Osteoblast (primary cell): ENCODE data around the gene WDR7. TPM values are rescaled to one million over a fixed set of nuclear protein-coding genes. Genes with fewer than 3 reads are reported as not detected.

Experiments
- DNase-seq: peaks from one replicate; pipeline ENCODE4 v3.0.0; 2011; ENCODE audit warnings: low spot score, mixed read lengths; ENCODE audit not compliant: insufficient read length; ENCODE audit errors: missing footprints
- H2AFZ ChIP-seq: 2 replicates; pipeline ENCODE4 v1.6.0; 2011; ENCODE audit warnings: mild to moderate bottlenecking, low read length
- H3K27ac ChIP-seq: 2 replicates; pipeline ENCODE4 v1.5.1; 2011; ENCODE audit warnings: mild to moderate bottlenecking, low read depth, low read length, moderate library complexity
- H3K27me3 ChIP-seq: 2 replicates; pipeline ENCODE4 v1.6.0; 2012; ENCODE audit warnings: mild to moderate bottlenecking, control low read depth, inconsistent platforms, low read length, moderate library complexity; ENCODE audit not compliant: insufficient read depth
- H3K36me3 ChIP-seq: 2 replicates; pipeline ENCODE4 v1.5.1; 2011; ENCODE audit warnings: mild to moderate bottlenecking, low read length, control low read depth, moderate library complexity; ENCODE audit not compliant: insufficient read depth
- H3K4me1 ChIP-seq: 2 replicates; pipeline ENCODE4 v1.5.1; 2011; ENCODE audit warnings: mild to moderate bottlenecking, low read length, control low read depth, moderate library complexity; ENCODE audit not compliant: insufficient read depth
- H3K4me2 ChIP-seq: 2 replicates; pipeline ENCODE4 v1.6.0; 2011; ENCODE audit warnings: mild to moderate bottlenecking, low read length; ENCODE audit not compliant: insufficient read depth
- H3K4me3 ChIP-seq: fragments of 200-600 bp; sonication (generic); 3 replicates; pipeline ENCODE4 v1.5.1; 2012; ENCODE audit warnings: mild to moderate bottlenecking, low read length, inconsistent platforms; ENCODE audit not compliant: insufficient read depth
- H3K79me2 ChIP-seq: 2 replicates; pipeline ENCODE4 v1.6.0; 2012; ENCODE audit warnings: mild to moderate bottlenecking, low read length, control low read depth, inconsistent platforms; ENCODE audit not compliant: insufficient read depth
- H3K9me3 ChIP-seq: 2 replicates; pipeline ENCODE4 v1.5.1; 2011; ENCODE audit warnings: low read depth, low read length, control low read depth
- H4K20me1 ChIP-seq: 2 replicates; pipeline ENCODE4 v1.6.0; 2012; ENCODE audit warnings: mild to moderate bottlenecking, low read length, control low read depth; ENCODE audit not compliant: insufficient read depth
- total RNA-seq: library from RNA; depleted of rRNA; stranded (reverse); fragments of >200 nt; gene quantifications from 2 replicates; pipeline ENCODE4 v1.2.3, GENCODE V29; 2012
- TF ChIP-seq, protein P1 (sequence below): IDR thresholded peaks from 2 replicates; pipeline ENCODE4 v1.5.1; 2011; ENCODE audit warnings: mild to moderate bottlenecking, low read depth, low read length, moderate library complexity; ENCODE audit errors: extremely low read depth

Gene WDR7
- total RNA-seq, 1 donor = 23.2 TPM

DNA sequence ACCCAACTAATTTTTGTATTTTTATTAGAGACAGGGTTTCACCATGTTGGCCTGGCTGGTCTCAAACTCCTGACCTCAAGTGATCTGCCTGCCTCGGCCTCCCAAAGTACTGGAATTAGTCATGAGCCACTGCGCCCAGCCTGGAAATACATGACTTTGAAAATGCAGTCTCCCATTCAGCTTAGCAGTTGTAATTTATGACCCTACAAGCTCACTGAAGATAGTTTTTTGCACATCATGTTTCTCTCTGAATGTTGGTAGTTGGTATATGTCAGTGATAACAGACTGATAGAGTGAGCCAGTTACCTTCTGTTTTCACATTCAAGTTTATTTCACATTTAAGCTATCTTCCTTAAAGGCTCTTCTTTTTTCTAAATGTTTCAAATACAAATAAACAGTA is 7.1 kb downstream of the WDR7 start:
- Histone ChIP-seq H2AFZ (no peak overlapping the region), H4K20me1 (peaks cover 3% of the 10 kb centered on the region), H3K79me2 (peaks cover 76% of the 10 kb centered on the region), H3K4me2 (no peak overlapping the region), H3K27me3 (no peaks in the 10 kb centered on the region), H3K27ac (no peak overlapping the region), H3K4me1 (no peaks in the 10 kb centered on the region), H3K4me3 (no peak overlapping the region), H3K36me3 (no peaks in the 10 kb centered on the region), H3K9me3 (no peaks in the 10 kb centered on the region)
- TF ChIP-seq, protein P1, sequence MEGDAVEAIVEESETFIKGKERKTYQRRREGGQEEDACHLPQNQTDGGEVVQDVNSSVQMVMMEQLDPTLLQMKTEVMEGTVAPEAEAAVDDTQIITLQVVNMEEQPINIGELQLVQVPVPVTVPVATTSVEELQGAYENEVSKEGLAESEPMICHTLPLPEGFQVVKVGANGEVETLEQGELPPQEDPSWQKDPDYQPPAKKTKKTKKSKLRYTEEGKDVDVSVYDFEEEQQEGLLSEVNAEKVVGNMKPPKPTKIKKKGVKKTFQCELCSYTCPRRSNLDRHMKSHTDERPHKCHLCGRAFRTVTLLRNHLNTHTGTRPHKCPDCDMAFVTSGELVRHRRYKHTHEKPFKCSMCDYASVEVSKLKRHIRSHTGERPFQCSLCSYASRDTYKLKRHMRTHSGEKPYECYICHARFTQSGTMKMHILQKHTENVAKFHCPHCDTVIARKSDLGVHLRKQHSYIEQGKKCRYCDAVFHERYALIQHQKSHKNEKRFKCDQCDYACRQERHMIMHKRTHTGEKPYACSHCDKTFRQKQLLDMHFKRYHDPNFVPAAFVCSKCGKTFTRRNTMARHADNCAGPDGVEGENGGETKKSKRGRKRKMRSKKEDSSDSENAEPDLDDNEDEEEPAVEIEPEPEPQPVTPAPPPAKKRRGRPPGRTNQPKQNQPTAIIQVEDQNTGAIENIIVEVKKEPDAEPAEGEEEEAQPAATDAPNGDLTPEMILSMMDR = no peak
- no peak for DNase-seq

DNA sequence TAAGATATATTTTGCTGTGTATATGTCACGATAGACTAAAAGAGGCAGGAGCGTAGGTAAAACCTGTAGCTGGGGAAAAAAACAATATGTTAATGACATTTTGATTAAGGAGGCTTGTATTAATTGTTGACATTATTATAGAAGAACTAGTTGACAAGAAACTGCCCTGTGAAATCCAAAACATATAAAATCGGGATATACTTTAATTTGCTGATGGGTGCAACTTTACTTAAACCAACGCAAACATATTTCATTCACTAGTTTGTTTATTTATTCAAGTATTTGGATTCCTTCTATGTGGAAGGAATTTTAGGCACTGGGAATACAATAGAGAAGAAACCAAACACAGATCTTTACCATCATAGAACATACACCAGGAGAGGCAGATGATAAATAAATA is 8.0 kb downstream of the WDR7 start:
- H3K4me1 ChIP-seq = no peaks in the 10 kb centered on the region
- no peaks in the 10 kb centered on the region for H3K9me3 ChIP-seq
- no peaks in the 10 kb centered on the region for H3K27me3 ChIP-seq
- no peaks in the 10 kb centered on the region for H3K36me3 ChIP-seq
- TF ChIP-seq, protein P1 = no peak
- H3K4me3 ChIP-seq = no peak overlapping the region
- H2AFZ ChIP-seq = no peak overlapping the region
- H3K79me2 ChIP-seq = peaks cover 68% of the 10 kb centered on the region
- H3K4me2 ChIP-seq = no peak overlapping the region
- H3K27ac ChIP-seq = no peak overlapping the region
- DNase-seq = no peak
- peaks cover 3% of the 10 kb centered on the region for H4K20me1 ChIP-seq

DNA sequence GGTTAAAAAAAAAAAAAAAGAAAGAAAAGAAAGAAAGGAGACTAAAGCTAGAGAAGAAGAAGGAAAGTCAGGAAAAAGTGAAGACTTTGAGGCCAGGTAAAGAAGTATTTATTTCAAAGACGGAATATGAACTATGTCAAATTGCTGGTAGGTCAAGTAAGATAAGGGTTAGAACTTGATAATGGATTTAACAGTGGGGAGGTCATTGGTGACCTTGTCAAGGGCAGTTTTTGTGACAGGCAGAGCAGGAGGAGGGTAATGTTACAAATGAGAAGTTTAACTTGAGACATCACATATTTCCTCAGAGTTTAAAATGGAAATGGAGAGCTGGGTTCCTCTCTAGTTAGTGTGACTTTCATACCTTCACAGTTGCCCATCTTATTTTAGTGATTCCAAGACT is 9.5 kb downstream of the WDR7 start:
- Histone ChIP-seq H3K79me2 (peaks cover 59% of the 10 kb centered on the region), H3K4me3 (no peak overlapping the region), H3K27ac (no peak overlapping the region), H3K4me2 (no peak overlapping the region), H4K20me1 (peaks cover 4% of the 10 kb centered on the region), H3K27me3 (no peaks in the 10 kb centered on the region), H3K4me1 (no peaks in the 10 kb centered on the region), H2AFZ (no peak overlapping the region), H3K36me3 (no peaks in the 10 kb centered on the region), H3K9me3 (no peaks in the 10 kb centered on the region)
- TF ChIP-seq, protein P1 = no peak
- no peak for DNase-seq

DNA sequence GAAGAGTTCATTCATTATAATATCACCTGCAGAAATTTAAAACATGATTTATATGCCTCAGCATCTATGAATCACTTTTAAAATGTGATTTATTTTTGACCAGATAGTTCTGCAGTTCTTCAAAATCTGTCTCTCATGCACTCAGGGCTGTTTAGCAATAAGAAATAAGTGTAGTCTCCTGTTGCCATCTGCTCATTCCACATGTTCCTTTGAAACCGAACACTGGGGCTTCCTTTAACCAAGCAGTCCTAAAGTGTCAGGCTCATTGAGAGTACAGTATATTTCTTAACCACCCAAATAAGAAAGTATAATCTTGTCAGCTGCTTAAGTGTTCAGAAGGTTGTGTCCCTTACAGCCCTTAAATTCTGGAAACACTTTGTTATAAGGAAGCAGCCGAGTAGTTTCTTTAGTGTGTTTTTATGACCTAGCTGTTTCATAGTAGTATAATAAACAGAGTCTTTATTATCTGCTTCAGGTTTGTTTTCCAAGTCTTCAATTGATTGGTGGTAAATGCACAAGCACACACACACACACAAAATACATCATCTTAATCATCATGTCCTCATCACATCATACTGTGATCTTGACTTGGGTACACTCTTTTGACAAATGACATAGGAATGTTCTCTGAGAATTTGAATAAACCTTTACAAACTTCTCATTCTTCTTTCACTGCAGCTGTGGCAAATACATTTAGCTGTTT is 10.4 kb downstream of the WDR7 start:
- no peak overlapping the region for H2AFZ ChIP-seq
- DNase-seq = no peak
- H4K20me1 ChIP-seq = peaks cover 7% of the 10 kb centered on the region
- no peak overlapping the region for H3K4me2 ChIP-seq
- H3K79me2 ChIP-seq = peaks cover 55% of the 10 kb centered on the region
- H3K36me3 ChIP-seq = no peaks in the 10 kb centered on the region
- H3K27me3 ChIP-seq = no peaks in the 10 kb centered on the region
- no peaks in the 10 kb centered on the region for H3K4me1 ChIP-seq
- TF ChIP-seq, protein P1 = no peak
- H3K27ac ChIP-seq = no peak overlapping the region
- no peak overlapping the region for H3K4me3 ChIP-seq
- no peaks in the 10 kb centered on the region for H3K9me3 ChIP-seq
